Panc1 (cell line): ENCODE data around the gene SEC24A. TPM values are rescaled to one million over a fixed set of nuclear protein-coding genes. Genes with fewer than 3 reads are reported as not detected.

Experiments used
- ATAC-seq: fragments of 200-7000 bp; cut with Tn5 transposase; 2 replicates; pipeline ENCODE4 v1.9.1; 2020; ENCODE audit warnings: mild to moderate bottlenecking, moderate library complexity
- BruUV-seq: library from RNA; stranded (reverse); fragments of 400-500 nt; replicated peaks from 2 replicates; lab custom pipeline; 2021; lab: Mats Ljungman, UMichigan
- CTCF ChIA-PET: fragments of 300-600 bp; sonication (Branson Sonifier 250); formaldehyde crosslinking; loops from one replicate; lab custom pipeline; 2022; ENCODE audit warnings: antibody characterized with exemption; lab: Charles Lee
- POLR2A ChIA-PET: fragments of 300-600 bp; sonication (Branson Sonifier 250); formaldehyde crosslinking; loops from one replicate; lab custom pipeline; 2022; ENCODE audit warnings: antibody characterized with exemption; lab: Charles Lee
- DNase-seq: peaks from one replicate; pipeline ENCODE4 v3.0.0-alpha.2; 2010; ENCODE audit warnings: low read depth, low spot score
- H3K27ac ChIP-seq: 2 replicates; pipeline ENCODE4 v1.5.1; 2011; ENCODE audit warnings: mild to moderate bottlenecking, low read length, inconsistent platforms
- H3K27me3 ChIP-seq: fragments of 200-500 bp; sonication (Bioruptor generic); 2 replicates; pipeline ENCODE4 v1.6.0; 2014; ENCODE audit warnings: low read length, inconsistent platforms; ENCODE audit not compliant: control insufficient read depth, insufficient read depth
- H3K36me3 ChIP-seq: fragments of 200-500 bp; sonication (Bioruptor generic); 2 replicates; pipeline ENCODE4 v1.5.1; 2014; ENCODE audit warnings: inconsistent platforms, mild to moderate bottlenecking, low read length, moderate library complexity; ENCODE audit not compliant: control insufficient read depth, insufficient read depth
- H3K4me1 ChIP-seq: 2 replicates; pipeline ENCODE4 v1.5.1; 2011; ENCODE audit warnings: inconsistent platforms, mild to moderate bottlenecking, low read length, moderate library complexity; ENCODE audit not compliant: control insufficient read depth, insufficient read depth
- H3K4me3 ChIP-seq, 2 experiments: 2 replicates each; pipeline ENCODE4 v1.5.1; 2011 to 2012; ENCODE audit warnings: low read depth in 2 of 2, low read length in 2 of 2, mild to moderate bottlenecking in 2 of 2, inconsistent platforms in 1 of 2, moderate library complexity in 1 of 2
- H3K9me3 ChIP-seq: fragments of 200-500 bp; sonication (Bioruptor generic); 2 replicates; pipeline ENCODE4 v1.5.1; 2014; ENCODE audit warnings: low read depth, mild to moderate bottlenecking, inconsistent platforms, low read length, moderate library complexity; ENCODE audit not compliant: control insufficient read depth, insufficient read depth
- CTCF ChIP-seq: fragments of 450-650 bp; IDR thresholded peaks from 2 replicates; pipeline ENCODE4 v1.5.1; 2017; ENCODE audit warnings: mild to moderate bottlenecking
- POLR2AphosphoS5 ChIP-seq: IDR thresholded peaks from 2 replicates; pipeline ENCODE4 v1.6.1; 2012; ENCODE audit warnings: mild to moderate bottlenecking, low read depth, low read length, moderate library complexity
- REST ChIP-seq, 2 experiments: IDR thresholded peaks; 2 replicates each; pipeline ENCODE4 v1.6.1; 2011 to 2012; ENCODE audit warnings: low read depth in 2 of 2, control low read depth in 1 of 2, low read length in 1 of 2, mild to moderate bottlenecking in 1 of 2, moderate library complexity in 1 of 2; ENCODE audit not compliant: insufficient read depth in 1 of 2
- SIN3A ChIP-seq: IDR thresholded peaks from 2 replicates; pipeline ENCODE4 v1.6.1; 2012; ENCODE audit warnings: low read depth, mild to moderate bottlenecking, low read length, moderate library complexity, borderline replicate concordance; ENCODE audit not compliant: insufficient read depth
- TCF7L2 ChIP-seq: IDR thresholded peaks from 2 replicates; pipeline ENCODE4 v1.6.1; 2011; ENCODE audit warnings: mild to moderate bottlenecking, low read depth, low read length, inconsistent platforms
- in situ Hi-C: cut with HindIII; loops from 2 replicates; pipeline ENCODE4 v1.10.0; 2016; ENCODE audit warnings: low sequenced_read_pairs, low pct_unique_long_range_greater_than_20kb
- intact Hi-C: fragments of 100-400 bp; cut with micrococcal nuclease; formaldehyde crosslinking; loops from one replicate; pipeline ENCODE4 v1.10.0; 2022; ENCODE audit not compliant: unreplicated experiment
- total RNA-seq: library from RNA; stranded (reverse); gene quantifications from one replicate; pipeline ENCODE4 v1.2.1, GENCODE V29; 2021; ENCODE audit not compliant: unreplicated experiment

SEC24A gene
- total RNA-seq, 1 experiment from 2014 or later = 22.7 TPM

- in situ Hi-C loops (no loop called here), intact Hi-C loops (no loop called here)
- Histone ChIP-seq H3K9me3 (no peaks in the 10 kb centered on the region), H3K27ac (no peak overlapping the region), H3K4me1 (no peaks in the 10 kb centered on the region), H3K4me3 (no peak overlapping the region), H3K36me3 (no peaks in the 10 kb centered on the region; the same call in 1 of the 2 replicates), H3K27me3 (no peaks in the 10 kb centered on the region)
- DNase-seq = no peak
- POLR2A ChIA-PET = no interaction called here
- ATAC-seq = no peak
- BruUV-seq = no TSS peak
- CTCF ChIA-PET = interaction anchor here (0.6 kb wide), 2 partner anchors 106 to 110 kb away, joined by 3 to 6 read pairs; no protein-coding TSS in a partner anchor
- TF ChIP-seq TCF7L2 = no peak
- no peak for TF ChIP-seq REST (IDR thresholded peaks at IDR 0.05; ENCODE audit: insufficient read depth in 1 of 2, low read depth in 2 of 2, low read length in 1 of 2)
- no peak for TF ChIP-seq SIN3A
- no peak for TF ChIP-seq POLR2AphosphoS5
- no peak for TF ChIP-seq CTCF
Observed at GRCh38 chr5:134659922-134660321, 11.3 kb downstream of the SEC24A start.

- peaks cover 3% of the 10 kb centered on the region; the same call in 1 of the 2 replicates for H3K36me3 ChIP-seq
- TF ChIP-seq CTCF (no peak), POLR2AphosphoS5 (no peak), TCF7L2 (no peak), SIN3A (no peak), REST (IDR thresholded peaks at IDR 0.05; ENCODE audit: insufficient read depth in 1 of 2, low read depth in 2 of 2, low read length in 1 of 2) (no peak)
- intact Hi-C loops (no loop called here), in situ Hi-C loops (no loop called here)
- ChIA-PET POLR2A (interaction anchor here (0.7 kb wide), 1 partner anchor 71 kb away, joined by 7 read pairs; no protein-coding TSS in a partner anchor), CTCF (no interaction called here)
- no peaks in the 10 kb centered on the region for H3K9me3 ChIP-seq
- no peaks in the 10 kb centered on the region for H3K27me3 ChIP-seq
- no peak for ATAC-seq
- no peak for DNase-seq
- no TSS peak for BruUV-seq
- H3K4me1 ChIP-seq = no peaks in the 10 kb centered on the region
- no peak overlapping the region for H3K4me3 ChIP-seq
- no peak overlapping the region for H3K27ac ChIP-seq
Observed at GRCh38 chr5:134662971-134663370, 14.4 kb downstream of the SEC24A start.
